Stimulated activated CD8-positive, alpha-beta memory T cell treated with anti-CD3 and anti-CD28 coated beads, Interleukin-7, amount 100 ng/mL, for 48 hours (primary cell): ENCODE results near the gene NRBP1.
"Not testable (repeated sequence)": the region's sequence is repeated elsewhere in the genome, so short reads cannot be mapped to it uniquely, and the experiment has no call there.

Source experiments
- DNase-seq, 2 donors: peaks; one replicate each; pipeline ENCODE4 v3.0.0-alpha.2; 2020; ENCODE audit warnings: low read depth in 1 of 2; ENCODE audit errors: extremely low read depth in 1 of 2

NRBP1 gene

GRCh38 chr2:27421660-27422250 lies 6.7 kb upstream of the NRBP1 start:
- DNase-seq, result no peak

- no peak for DNase-seq
Observed at GRCh38 chr2:27422958-27423357, 5.5 kb upstream of the NRBP1 start.

DNA sequence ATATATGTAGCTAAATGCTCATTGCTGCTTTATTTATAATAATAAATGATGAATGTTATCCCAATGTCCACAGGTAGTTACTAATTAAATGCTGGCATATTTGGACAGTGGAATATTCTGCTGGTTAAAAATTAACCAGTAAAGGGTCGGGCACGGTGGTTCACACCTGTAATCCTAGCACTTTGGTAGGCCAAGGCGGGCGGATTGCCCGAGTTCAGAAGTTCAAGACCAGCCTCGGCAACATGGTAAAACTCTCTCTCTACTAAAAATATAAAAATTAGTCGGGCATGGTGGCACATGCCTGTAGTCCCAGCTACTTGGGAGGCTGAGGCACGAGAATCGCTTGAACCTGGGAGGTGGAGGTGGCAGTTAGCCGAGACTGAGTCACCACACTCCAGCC lies 3.4 kb upstream of the NRBP1 start:
- not testable (repeated sequence) for DNase-seq

- DNase-seq, result no peak
Observed at GRCh38 chr2:27427863-27428212, 593 bp upstream of the NRBP1 start.

DNA sequence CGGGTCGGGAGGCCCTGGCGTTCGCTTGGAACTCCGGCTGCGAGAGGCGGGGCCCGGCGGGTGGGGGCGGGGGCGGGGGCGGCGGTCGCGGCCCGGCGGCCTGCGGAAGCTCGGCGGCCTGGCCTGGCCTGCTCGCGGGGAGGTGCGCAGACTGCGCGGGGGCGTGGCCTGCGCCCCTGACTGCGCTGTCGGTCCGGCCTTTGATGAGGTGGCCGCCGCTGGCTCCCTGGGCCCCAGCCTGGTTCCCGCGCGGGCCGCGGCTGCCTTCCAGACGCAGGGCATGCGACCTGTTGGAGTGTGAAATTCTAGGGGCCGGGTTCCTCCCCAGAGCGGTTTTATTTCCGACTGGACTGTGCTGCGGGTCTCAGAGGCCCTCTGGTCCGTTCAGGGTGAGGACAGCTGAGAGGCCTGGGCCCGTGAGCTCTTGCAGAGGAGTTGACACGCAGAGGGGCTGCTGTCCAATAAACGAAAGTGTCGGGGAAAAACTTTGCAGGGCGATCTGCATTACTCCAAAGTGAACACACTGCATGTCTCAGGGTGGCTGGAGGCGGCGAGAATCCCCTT lies 629 bp downstream of the NRBP1 start:
- DNase-seq, result peak; percentile 67 to 74

- DNase-seq, result peak in 1 of 2 donors; percentile 20
Observed at GRCh38 chr2:27431395-27431794, 3.0 kb downstream of the NRBP1 start.

DNA sequence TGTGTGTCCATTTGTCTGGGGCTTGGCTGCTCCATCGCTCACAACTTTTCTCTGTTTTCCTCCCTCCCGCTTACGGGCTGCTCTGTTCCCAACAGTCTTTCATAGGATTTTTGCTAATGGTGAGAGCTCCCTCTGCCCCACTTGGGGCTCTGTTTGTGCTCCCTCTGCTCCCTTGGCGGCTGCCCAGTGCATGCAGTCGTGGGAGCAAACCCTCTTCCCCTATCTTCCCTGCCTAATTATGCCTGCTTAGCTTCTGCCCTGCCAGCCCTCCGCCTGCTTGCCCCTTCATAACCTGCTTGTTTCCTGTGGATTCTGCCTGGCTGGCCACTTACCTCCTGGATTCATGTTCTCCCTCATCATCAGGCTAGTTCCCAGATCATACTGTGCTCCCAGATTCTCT lies 7.2 kb downstream of the NRBP1 start:
- DNase-seq, result no peak

DNA sequence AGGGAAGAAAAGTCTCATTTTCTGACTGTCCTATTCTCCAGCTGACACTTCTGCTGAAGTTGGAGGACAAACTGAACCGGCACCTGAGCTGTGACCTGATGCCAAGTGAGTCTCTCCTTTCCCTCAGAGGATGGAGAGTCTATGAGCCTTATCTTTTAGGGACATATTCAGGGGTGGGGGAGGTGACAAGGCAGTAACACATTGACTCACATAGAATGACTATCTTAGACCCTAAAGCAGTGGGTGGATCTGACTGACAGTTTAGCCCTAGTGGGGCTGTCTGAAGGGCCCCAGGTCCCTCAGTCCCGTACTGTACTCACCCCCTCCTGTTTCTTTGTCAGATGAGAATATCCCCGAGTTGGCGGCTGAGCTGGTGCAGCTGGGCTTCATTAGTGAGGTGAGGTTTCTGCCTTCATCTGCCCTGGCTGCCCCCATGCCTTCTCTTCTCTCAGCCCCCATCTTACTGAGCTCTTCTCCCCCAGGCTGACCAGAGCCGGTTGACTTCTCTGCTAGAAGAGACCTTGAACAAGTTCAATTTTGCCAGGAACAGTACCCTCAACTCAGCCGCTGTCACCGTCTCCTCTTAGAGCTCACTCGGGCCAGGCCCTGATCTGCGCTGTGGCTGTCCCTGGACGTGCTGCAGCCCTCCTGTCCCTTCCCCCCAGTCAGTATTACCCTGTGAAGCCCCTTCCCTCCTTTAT lies 12.9 kb downstream of the NRBP1 start:
- no peak for DNase-seq

- DNase-seq, result no peak
Observed at GRCh38 chr2:27441958-27442919, 13.8 kb downstream of the NRBP1 start, which contains the start of gene KRTCAP3. TSS of gene KRTCAP3 (plus strand) at chr2:27442381. CDS start at chr2:27442413, 32 bp downstream.

- no peak for DNase-seq
Observed at GRCh38 chr2:27442920-27443282, 14.5 kb downstream of the NRBP1 start.

GRCh38 chr2:27445155-27445554 lies 16.7 kb downstream of the NRBP1 start:
- no peak for DNase-seq

GRCh38 chr2:27445615-27446014 lies 17.2 kb downstream of the NRBP1 start:
- no peak for DNase-seq

- DNase-seq, result no peak
Observed at GRCh38 chr2:27446057-27446456, 17.6 kb downstream of the NRBP1 start.

GRCh38 chr2:27448381-27448780 lies 19.9 kb downstream of the NRBP1 start:
- DNase-seq, result no peak

DNA sequence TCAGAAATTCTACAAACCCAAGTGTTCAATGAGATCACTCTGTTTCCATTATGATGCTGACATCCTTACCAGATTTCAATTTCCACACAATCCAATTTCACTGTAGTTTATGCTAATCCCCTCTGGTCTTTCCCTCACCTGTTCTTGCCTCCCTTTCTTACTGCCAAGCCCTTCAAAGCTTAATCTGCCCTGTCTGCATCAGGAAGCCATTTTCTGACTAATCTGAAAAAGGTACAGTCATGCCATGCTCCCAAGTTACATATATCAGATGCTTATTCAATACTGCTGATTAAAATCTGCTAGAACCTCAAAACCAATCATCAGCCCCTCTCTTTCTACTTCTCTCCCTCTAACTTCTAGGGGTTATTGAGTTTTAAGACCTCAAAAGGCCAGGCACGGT lies 22.7 kb downstream of the NRBP1 start:
- no peak for DNase-seq

DNA sequence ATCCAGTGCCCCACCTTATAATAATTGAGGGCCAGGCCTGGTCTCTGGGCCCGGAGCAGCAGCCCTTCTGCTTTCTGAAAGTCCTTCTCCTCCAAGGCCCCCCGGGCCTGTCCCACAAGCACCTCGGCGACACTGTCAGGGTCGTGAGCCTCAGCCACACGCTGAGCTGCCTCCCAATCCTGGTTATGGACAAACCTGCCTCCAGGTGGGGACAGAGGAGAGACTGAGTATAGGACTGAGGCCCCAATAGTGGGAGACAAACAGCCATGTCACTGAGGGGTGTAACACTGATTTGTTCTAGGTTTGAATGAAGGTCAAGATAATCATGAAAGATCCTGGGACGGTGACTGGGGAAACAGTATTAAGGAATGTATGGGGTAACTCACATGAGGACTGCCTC lies 25.5 kb downstream of the NRBP1 start:
- DNase-seq, result no peak

DNA sequence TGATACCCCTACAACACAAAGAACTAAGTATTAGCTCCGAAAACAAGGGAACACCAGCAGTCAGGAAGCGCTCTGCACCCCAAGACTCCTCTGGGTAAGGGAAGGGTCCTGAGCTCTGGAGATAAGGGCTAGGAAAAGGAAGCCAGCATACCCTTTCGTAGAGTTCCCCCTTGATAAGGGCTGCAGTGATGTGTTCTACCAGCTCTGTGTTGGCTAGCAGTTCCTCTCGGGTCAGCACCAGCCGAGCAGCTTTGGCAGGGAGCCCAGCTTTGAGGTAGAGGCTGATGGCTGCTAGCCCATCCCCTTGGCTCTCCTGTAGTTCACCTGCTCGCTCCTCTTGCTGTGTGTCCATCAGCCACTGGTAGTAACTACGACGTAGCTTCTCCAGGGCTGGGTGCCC lies 32.7 kb downstream of the NRBP1 start:
- no peak for DNase-seq

DNA sequence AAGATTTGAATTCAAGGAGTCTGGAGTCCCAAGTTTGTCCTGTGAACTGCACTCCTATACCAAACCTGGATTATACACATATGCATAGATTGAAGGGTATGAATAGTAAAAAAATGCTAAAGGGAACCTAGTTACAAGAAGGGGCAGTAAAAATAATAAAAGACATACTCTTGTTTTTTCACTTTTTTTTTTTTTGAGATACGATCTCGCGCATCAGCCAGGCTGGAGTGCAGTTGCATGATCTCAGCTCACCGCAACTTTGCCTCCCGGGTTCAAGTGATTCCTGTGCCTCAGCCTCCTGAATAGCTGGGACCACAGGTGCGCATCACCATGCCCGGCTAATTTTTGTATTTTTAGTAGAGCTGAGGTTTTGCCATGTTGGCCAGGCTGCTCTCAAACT lies 36.0 kb downstream of the NRBP1 start:
- no peak for DNase-seq

GRCh38 chr2:27471961-27472360 lies 43.5 kb downstream of the NRBP1 start:
- no peak for DNase-seq

GRCh38 chr2:27485496-27485895 lies 57.1 kb downstream of the NRBP1 start:
- no peak for DNase-seq

DNA sequence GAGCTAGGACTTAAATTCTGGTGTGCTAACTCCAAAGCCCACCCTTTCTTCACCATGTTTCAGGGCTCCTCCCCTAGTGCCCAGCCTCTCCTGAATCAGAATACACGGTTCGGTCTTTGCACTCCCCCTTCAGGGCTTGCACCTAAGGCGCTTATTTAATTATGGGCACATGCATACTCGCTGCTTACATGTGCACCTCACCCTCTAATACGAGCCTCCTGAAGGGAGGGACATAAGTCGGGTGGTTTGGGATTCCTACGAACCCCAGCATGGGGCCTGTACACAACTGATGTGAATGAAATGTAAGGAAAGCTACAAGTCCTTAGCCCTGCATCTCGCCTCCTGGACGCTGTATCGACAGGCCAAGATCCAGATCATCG lies 60.7 kb downstream of the NRBP1 start:
- no peak for DNase-seq
